Measurements from ENCODE around the gene COL23A1.
"Not testable (repeated sequence)": the region's sequence is repeated elsewhere in the genome, so short reads cannot be mapped to it uniquely, and the experiment has no call there.

Gene COL23A1

DNA sequence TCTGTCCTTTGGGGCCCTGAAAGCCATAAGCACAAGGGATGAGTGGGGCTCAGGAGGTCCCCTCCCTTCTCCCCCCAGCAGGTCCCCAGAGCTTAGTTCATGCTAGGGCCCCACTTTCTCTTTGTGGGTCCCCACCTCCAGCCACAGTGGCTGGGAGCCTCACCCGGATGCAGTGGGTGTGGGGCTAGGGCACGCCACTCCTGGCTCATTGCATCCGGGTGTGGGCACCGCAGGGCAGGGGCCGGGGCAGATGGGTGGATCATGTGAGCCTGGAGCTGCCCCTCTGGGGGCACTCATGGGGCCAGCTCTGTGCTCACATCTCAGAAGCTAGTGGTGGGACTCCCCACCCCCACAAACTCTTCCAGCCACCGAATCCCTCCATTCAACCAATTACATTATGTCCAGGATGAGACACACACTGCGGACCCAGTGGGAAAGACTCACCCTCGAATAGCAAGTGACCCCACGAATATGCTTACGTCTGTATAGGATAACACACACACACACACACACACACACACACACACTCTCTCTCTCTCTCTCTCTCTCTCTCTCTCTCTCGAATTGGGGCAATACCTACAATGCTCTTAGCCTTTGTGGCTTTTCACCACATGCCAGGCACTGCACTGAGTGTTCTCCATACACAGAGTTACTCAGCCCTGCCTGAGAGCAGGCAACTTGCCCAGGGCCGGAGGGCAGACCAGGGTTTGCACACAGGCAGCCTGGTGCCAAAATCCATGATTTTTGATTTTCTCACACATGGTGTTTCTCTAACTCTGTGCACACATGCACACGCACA, 340.8 kb downstream of the COL23A1 start:
- peak; percentile 40 for DNase-seq

DNA sequence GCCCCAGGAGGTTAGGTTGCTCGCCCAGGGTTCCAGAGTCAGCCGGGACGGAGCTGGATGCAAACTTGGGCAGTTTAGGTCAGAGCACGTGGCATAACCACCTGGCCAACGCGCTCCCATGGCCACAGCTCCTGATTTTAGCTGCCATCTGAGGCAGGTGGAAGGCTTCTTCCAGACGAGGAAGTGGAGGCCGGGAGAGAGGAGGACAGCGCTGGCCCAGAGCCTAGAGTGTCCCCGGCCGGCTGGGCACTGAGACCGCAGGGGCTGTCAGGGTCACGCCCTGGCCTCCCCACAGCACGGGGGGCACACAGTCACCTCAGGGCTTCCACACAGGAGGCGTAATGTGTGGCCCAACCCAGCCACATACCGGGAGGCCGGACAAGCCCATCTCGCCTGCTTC, 341.4 kb downstream of the COL23A1 start:
- DNase-seq = no peak

DNA sequence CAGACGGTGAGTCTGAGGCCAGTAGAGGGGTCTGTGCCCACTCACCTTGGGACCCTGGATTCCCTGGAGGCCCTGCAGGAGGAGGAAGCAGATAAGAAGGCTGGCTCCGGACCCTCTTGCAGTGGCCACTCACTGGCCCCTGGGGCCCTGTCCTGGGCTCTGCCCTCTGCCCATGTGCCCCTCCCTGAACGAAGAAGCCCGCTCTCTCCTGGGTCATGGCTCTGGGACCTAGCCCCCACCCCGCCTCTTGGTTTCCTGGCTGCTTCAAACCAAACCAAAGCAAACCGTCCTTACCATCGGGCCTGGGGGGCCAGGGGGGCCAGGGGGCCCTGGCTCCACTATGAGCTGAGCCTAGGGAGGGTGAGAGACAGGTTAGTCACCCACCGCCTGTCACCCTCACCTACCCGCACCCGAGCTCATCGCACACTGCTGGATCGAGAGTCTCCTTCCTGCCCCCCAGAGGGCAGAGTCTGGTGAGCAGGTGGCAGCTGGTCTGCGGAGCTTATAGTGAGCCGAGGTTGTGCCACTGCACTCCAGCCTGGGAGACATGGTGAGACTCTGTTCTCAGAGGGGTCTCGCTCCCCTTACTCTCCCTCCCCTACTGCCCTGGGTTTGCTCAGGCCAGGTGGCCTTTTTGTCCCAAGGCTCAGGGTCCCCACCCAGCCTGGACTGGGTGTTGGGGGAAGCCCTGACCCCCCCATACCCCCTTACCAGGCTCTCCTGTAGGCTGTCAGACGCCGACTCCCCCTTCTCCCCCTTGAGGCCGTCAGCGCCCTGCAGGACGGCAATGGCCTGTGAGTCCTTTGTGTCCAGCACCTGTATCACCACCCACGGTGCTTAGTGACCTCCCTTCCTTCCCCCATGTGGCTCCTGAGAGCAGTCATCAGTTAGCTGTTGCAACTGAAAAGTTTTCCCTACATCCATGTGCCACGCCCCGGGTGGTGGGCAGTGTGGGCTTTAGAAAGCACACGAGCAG, 342.4 kb downstream of the COL23A1 start:
- no peak for DNase-seq

DNA sequence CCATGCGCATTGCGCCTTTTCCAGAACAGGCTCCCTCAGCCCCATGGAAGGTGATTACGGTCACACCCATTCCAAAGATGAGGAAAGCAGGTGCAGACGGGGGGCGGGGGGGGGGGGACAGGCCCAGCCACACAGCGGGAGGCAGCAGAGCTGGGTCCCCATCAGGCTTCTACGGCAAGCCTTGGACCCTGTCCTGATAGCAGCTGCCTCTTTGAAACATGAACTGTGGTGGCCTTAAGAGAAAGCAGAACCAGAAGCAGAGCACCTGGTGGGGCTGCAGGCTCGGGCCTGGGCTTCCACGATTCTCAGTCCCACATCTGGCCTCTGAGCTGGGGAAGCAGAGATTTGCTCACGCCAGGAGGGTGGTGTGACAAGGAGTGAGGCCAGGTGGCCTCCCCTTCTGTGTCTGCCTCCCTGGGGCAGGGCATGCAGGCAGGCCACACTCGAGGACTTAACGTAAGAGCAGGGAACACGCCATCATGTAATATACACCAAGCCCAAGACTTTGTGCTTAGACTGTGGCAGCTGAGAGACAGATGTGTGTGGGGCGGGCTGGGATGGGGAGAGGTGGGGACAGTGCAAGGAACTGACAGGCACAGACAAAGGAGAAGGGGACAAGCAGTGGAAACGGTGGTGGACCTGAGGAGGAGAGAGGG, 343.4 kb downstream of the COL23A1 start:
- DNase-seq = no peak

DNA sequence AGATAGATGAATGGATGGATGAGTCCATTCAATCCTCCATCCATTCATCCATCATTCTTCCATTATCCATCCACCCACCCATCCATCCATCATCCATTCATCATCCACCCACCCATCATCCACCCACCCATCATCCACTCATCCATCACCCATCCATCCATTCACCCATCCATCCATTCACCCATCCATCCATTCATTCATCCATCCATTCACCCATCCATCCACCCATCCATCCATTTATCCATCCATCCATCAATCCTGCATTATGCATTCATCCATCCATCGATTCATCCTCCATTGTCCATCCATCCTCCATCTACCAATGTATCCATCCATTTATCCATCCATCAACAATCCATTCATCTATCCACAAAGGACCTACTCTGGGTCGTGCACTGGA, 344.8 kb downstream of the COL23A1 start:
- no peak for DNase-seq

DNA sequence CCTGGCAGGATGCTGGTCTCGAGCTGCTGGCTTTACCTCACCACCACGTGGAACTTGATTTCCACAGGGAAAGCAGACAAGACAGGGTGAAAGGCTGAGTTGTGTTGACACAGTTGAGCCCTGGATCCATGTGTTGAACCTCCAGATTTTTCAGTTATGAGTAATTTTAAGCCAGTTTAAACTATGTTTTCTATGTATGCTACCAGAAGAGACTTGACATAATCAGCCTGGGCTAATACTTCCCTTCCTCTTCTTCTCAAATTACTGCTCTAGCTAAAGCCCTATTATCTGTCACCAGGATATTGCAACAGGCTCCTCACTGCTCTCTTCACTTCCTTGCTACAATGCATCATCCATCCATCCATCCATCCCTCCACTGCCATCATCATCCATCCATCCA, 345.6 kb downstream of the COL23A1 start:
- peak; percentile 42 for DNase-seq

DNA sequence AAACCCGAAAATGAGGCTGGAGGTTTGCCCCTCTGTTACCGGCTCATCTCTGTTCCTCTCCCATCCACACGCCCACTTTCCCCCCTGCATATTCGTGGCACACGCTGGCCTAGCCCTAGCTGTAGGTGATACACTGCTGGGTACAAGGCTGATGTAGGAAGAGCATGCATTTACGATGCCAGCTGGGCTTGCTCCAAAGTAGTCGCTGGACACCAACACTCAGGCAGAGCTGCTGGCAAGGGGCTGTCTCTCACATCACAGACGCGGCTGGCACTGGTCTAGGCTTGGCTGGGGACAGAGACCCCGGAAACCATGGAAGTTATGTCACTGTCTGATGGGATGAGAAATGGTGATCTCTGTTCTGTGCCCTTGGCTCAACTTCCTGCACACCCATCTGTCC, 347.8 kb downstream of the COL23A1 start:
- DNase-seq = no peak

DNA sequence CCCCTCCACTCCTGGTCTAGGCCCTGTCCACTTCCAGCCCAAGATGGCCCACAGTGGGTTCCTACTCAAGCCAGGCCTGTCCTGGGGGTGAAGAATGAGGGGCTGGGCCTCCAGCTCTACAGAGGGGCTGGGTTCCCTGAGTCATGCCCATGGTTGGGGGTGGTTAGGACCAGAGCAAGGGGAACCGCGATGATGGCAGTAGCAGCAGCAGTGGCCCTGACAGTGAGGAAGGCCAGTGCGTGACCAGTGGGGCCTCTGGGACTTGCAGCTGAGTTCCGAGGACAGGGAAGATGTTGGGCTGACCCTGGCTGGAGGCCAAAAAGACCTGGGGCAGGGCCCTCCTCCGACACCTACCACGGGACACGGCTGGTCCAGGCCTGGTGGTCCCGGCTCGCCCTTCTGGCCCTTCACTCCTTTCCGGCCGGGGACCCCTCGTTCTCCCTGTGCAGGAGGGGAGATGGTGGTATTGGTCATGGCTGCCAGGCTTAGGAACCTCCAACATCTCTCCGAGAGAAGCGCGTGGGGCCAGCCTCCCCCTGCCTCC, 348.4 kb downstream of the COL23A1 start:
- no peak for DNase-seq

DNA sequence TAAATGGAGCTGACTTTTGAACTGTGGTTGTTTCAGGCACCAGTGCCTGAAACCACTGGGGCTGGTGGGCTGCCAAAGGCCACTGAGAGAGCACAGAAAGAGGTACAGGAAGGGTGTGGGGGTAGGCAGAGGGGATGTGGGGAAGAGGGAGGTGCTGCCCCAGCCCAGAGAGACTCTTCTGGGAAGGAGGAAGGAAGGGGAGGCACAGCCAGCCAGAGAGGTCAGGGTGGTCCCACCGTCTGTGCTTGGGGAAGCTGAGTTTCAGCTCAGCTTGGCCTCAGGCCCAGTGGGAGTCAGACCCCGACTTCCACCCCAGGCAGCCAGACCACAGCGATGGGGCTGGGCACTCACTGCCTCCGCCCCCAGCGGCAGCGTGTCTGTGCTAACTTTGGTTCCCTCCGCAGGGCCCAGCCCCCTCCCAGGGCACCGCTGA, 348.9 kb downstream of the COL23A1 start:
- no peak for DNase-seq

DNA sequence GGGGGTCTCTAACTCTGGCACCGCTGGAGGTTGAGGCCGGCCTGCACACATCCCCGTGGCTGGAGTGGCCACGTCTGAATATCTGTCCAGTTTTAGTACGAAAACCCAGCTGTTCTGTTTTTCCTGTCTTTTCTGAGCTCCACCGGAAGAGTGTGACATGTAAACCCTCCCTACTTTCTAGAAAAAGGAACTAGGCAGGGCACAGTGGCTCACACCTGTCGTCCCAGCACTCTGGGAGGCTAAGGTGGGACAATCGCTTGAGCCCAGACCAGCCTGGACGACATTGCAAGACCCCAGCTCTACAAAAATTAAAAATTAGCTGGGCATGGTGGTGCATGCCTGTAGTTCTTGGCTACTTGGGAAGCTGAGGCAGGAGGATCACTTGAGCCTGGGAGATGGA, 349.4 kb downstream of the COL23A1 start:
- DNase-seq = no peak

DNA sequence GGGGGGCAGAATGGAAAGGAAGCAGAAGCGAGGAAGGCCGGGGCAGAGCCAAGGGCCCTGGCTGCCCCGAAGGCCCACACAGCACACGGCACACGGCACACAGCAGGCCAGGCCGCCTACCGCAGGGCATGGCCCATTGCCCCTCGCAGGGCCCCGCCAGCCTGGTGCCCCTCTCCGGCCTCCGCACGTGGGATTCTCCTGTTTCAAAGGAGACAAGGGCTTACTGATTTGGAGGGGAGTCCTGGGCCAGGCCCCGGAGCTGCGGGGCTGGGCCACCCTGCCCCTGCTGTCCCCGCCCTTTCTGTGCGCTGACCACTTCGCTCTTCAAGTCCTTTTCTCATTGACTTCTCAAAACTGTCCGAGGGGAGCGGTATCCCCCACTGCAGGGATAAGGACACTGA, 349.9 kb downstream of the COL23A1 start:
- DNase-seq = no peak

DNA sequence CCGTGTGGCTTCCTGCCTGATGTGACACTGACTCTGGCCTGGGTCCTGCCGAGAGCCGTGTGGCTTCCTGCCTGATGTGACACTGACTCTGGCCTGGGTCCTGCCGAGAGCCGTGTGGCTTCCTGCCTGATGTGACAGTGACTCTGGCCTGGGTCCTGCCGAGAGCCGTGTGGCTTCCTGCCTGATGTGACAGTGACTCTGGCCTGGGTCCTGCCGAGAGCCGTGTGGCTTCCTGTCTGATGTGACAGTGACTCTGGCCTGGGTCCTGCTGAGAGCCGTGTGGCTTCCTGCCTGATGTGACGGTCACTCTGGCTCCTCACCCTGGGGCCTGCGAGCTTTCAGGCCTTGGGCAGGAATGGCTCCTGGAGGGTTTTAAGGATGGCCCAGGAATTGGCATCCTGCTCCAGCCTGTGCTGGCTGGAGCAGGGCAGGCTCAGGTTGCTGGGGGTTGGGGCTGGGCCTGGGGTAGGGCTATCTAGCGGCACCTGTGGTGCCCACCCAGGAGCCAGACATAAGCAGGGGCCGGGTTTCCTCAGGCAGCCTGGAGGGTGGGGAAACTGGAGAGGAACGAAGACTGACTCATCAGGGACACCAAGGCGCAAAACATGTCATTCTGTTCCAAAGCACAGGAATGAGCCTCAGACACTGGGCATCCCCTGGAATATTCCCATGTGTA, 350.4 kb downstream of the COL23A1 start:
- DNase-seq = not testable (repeated sequence)

DNA sequence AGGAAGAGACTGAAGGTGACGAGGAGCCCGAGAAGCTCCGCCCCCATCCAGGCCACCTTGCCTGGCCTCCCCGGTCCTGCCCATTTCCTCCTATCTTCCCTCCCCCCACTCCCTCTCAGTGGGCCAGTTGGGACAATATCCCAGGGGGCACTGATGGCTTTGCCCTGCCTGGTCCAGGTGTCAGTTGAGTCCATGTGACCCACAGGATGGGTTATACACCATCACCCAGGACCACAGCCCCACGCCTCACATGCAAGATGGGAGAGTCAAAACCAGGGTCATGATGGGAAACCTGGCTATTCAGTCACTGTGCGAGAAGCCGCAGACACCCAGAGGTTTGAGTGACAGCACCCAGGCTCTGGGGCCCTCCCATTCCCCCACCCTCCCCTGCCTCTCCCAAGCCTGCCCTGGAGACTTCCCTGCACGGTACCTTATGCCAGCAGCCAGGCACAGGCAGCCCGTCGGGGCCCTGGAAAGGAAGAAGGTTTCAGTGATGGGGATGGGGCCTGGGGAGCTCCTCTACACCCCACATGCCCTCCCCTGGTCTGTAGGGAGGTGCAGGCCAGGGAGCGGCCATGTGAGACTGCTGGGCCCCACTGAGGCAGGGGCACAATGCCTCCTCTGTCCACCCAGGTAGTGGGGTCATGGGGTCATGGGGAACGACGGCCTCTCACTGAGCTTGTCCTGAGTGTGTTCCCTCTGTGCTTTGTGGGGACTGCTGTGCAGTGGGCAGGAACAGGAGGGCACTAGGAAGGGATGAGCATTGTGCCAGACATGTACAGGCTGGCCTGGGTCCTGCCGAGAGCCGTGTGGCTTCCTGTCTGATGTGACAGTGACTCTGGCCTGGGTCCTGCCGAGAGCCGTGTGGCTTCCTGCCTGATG, 351.2 kb downstream of the COL23A1 start:
- no peak for DNase-seq

DNA sequence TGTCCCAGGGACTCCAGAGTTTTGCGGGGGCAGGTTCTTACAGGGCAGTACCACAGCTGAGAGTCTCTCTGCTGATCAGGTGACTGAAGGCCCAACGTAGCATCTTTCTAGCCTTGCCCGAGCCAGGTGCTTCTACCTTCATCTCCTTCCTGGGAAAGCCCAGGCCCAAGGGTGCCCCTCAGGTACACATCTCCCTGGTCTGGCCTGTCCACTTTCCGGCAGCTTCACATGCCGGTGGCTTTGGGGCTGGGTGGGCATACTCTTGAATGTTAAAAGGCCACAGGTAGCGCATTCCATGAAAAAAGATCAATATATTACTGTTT, 351.9 kb downstream of the COL23A1 start:
- DNase-seq = no peak

DNA sequence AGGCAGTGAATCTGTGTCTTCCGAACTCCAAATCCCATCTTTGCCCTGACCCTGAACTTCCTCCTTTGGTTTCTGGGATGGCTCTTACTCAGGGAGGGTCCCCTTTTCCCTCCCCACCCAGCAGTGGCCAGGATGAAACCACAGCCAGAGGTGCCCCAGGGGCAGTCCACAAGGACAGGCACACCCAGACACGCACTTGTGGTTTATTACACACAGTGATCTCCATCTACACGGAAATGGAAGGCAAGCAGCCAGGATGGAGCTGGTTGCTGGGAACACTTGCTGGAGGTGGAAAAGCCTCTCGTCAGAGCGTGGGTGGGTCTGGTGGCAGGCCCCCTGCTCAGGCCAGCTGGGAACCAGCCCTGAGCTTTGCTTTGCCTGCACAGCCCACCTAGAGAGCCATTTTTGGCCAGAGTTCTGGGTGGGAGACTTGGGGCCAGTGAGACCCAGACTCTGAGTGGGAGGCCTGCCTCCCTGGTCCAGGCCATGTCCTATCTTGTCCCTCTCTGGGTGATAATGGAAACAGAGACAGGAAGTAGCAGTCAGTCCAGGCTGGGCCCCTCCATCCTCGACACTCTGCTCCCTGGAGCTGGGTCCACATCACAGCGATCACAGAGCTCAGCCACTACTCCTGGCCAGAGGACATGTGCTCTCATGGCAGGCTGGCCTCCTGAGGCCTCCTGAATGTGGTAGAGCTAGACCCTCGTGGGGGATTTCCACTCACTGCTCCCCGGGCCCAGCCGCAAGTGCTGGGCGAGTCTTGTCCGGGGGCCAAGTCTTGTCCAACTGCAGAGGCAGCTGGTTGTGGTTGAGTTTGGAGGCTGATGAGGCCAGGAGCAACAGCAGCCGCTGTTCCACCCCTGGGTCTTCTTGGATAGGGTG, 352.5 kb downstream of the COL23A1 start:
- no peak for DNase-seq

DNA sequence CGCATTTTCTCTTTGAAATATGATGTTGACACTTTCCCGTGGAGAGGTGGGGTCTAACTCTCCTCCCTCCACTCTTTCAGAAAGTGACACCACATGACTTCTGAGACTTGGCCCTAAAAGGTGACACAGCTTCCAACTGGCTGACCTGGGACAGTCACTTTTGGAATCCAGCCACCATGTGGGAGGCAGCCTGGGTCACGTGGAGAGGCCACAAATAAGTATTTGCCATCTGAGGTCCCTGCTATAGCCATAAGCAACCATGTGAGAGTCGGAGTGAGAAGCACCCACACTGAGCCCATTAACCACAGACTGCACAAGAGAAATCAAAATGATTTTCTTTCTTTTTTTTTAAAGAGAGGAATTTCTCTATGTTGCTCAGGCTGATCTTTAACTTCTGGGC, 353.5 kb downstream of the COL23A1 start:
- DNase-seq = peak; percentile 43

DNA sequence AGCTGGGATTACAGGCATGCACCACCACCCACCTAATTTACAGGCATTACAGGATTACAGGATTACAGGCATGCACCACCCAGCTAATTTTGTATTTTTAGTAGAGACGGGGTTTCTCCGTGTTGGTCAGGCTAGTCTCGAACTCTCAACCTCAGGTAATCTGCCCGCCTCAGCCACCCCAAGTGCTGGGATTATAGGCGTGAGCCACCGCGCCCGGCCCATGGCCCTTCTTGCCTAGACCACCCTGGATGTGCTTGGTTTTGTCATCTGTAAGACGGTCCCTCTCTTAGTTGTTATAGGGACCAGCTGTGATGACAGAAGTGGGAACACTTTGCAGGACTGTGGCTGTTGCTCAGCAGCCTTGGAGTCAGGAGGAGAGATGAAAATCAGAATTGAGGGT, 354.1 kb downstream of the COL23A1 start:
- DNase-seq = no peak

DNA sequence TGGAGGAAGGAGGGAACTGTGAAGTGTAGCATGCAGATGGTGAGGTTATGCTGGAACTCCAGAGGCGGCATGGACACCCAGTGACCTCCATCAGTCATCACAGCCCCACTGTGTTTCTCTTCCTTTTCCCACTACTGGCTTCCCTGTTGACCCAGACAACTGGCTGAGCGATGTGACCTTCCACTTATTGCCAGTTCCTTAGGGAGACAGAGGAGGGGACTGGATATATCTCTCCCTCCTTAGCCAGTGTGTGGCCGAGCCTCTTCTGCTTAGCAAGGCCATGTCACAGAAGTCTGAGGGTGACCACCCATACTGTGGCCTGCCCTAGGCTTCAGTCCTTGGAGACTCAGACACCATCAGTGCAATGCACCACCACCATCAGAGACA, 354.6 kb downstream of the COL23A1 start:
- no peak for DNase-seq

DNA sequence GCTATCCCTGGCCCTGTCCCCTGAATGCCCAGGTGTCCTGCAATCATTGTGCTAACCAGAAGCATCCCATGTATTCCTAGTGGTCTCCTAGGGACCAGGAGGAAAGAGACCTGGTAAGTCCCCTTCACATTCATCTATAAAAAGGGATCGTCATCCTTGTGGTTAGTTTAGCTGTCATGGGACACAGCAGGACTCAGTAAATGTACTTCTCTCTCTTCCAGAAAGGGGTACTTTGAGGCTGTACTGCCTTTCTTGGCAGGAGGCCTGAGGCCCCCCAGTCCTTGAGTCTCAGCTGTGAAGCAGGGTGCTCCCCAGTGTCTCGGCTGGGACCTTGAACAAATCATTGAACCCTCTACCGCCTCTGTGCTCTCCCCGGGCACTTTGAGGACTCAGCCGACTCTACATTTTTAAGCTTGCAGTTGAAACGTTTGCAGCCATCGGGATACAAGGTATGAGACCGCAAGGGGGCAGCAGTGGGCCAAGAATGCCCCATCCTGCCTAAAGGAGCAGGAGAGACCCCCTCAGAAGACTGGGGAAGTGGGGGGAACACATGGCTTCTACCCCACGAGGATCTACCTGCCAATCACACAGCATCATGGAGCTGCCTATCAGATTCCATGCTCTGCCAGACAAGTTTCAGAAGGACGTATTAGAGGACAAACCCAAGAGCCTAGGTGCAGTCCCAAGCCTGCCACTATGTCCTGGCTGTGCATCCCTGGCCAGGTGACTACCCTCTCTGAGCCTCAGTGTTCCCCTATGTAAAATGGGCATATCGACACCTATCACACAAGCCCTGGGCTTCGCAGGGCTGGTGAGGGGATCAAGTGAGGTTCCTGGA, 355.2 kb downstream of the COL23A1 start:
- DNase-seq = peak; percentile 60
